OCI-LY7 (cell line): Measurements from ENCODE around the gene TAAR8. TPM values are rescaled to one million over a fixed set of nuclear protein-coding genes. Genes with fewer than 3 reads are reported as not detected.

ENCODE experiments used
- Bru-seq: library from RNA; stranded (reverse); fragments of 400-500 nt; gene quantifications from one replicate; lab custom pipeline; 2021; lab: Mats Ljungman, UMichigan
- BruChase-seq, 2 experiments: library from RNA; stranded (reverse); fragments of 400-500 nt; gene quantifications; one replicate each; lab custom pipeline; 2021; lab: Mats Ljungman, UMichigan
- BruUV-seq: library from RNA; stranded (reverse); fragments of 400-500 nt; replicated peaks from 2 replicates; lab custom pipeline; 2021; lab: Mats Ljungman, UMichigan
- CTCF ChIA-PET: fragments of 300-600 bp; sonication (Branson Sonifier 250); formaldehyde crosslinking; loops from one replicate; lab custom pipeline; 2022; ENCODE audit warnings: antibody characterized with exemption; ENCODE audit not compliant: unreplicated experiment; lab: Charles Lee
- POLR2A ChIA-PET: fragments of 300-600 bp; sonication (Branson Sonifier 250); formaldehyde crosslinking; loops from one replicate; lab custom pipeline; 2022; ENCODE audit warnings: antibody characterized with exemption; lab: Charles Lee
- DNase-seq: peaks from one replicate; pipeline ENCODE4 v3.0.0-alpha.2; 2015; ENCODE audit warnings: low spot score
- H2AFZ ChIP-seq: fragments of 200-600 bp; sonication (generic), shearing (Covaris generic); 2 replicates; pipeline ENCODE4 v1.6.1; 2014; ENCODE audit warnings: mild to moderate bottlenecking, antibody characterized with exemption, low read length, moderate library complexity
- H3K27ac ChIP-seq: fragments of 200-600 bp; sonication (generic); 2 replicates; pipeline ENCODE4 v1.5.1; 2014; ENCODE audit warnings: mixed run types, low read depth, mild to moderate bottlenecking, moderate library complexity, low read length, inconsistent platforms; ENCODE audit not compliant: poor library complexity, severe bottlenecking
- H3K36me3 ChIP-seq: fragments of 200-600 bp; sonication (generic); 2 replicates; pipeline ENCODE4 v1.6.1; 2014; ENCODE audit warnings: mild to moderate bottlenecking, antibody characterized with exemption, low read length, moderate library complexity, mixed read lengths; ENCODE audit not compliant: insufficient read depth
- H3K4me1 ChIP-seq: fragments of 200-600 bp; sonication (generic); 2 replicates; pipeline ENCODE4 v1.5.1; 2014; ENCODE audit warnings: mild to moderate bottlenecking, low read length; ENCODE audit not compliant: insufficient read depth, poor library complexity, severe bottlenecking
- H3K4me2 ChIP-seq: fragments of 200-600 bp; sonication (generic); 2 replicates; pipeline ENCODE4 v1.6.1; 2014; ENCODE audit warnings: mild to moderate bottlenecking, low read length
- H3K4me3 ChIP-seq: fragments of 200-600 bp; sonication (generic); 2 replicates; pipeline ENCODE4 v1.5.1; 2014; ENCODE audit warnings: mild to moderate bottlenecking, low read depth, low read length; ENCODE audit not compliant: poor library complexity, severe bottlenecking
- H3K79me2 ChIP-seq: fragments of 200-600 bp; sonication (generic); 2 replicates; pipeline ENCODE4 v1.6.1; 2016; ENCODE audit warnings: low read depth, mild to moderate bottlenecking, low read length, moderate library complexity, mixed read lengths; ENCODE audit not compliant: insufficient read depth
- H3K9me2 ChIP-seq: fragments of 200-600 bp; sonication (generic); 2 replicates; pipeline ENCODE4 v1.6.1; 2016; ENCODE audit warnings: mild to moderate bottlenecking, low read length, mixed read lengths; ENCODE audit not compliant: insufficient read depth
- H3K9me3 ChIP-seq: fragments of 200-600 bp; sonication (generic); 2 replicates; pipeline ENCODE4 v1.6.1; 2014; ENCODE audit warnings: mild to moderate bottlenecking, mixed run types, low read length, mixed read lengths
- H4K20me1 ChIP-seq: fragments of 200-600 bp; sonication (generic); 2 replicates; pipeline ENCODE4 v1.6.1; 2014; ENCODE audit warnings: mild to moderate bottlenecking, antibody characterized with exemption, low read length, moderate library complexity, mixed read lengths; ENCODE audit not compliant: insufficient read depth
- EZH2phosphoT487 ChIP-seq: fragments of 200-600 bp; sonication (generic); IDR thresholded peaks from 2 replicates; pipeline ENCODE4 v1.6.1; 2018; ENCODE audit warnings: low read depth, borderline replicate concordance, mild to moderate bottlenecking, mixed run types, antibody characterized with exemption, low read length, moderate library complexity, mixed read lengths
- intact Hi-C: fragments of 100-400 bp; cut with micrococcal nuclease; formaldehyde crosslinking; loops from one replicate; pipeline ENCODE4 v1.10.0; 2022; ENCODE audit not compliant: unreplicated experiment
- long read RNA-seq: library from polyadenylated mRNA; stranded (forward); transcript quantifications from one replicate; pipeline ENCODE4 v2.0.0, GENCODE V29; 2022
- total RNA-seq, 2 experiments: library from RNA; depleted of rRNA in 1 of 2; stranded (reverse); fragments of >200 nt in 1 of 2; shearing (Covaris generic) in 1 of 2; gene quantifications; 2 replicates each; pipeline ENCODE4 v1.2.3, GENCODE V29; 2014 to 2022
- TF ChIP-seq, protein P1 (sequence below): fragments of 200-600 bp; sonication (generic); conservative IDR thresholded peaks from 2 replicates; pipeline ENCODE4 v1.5.1; 2014; ENCODE audit warnings: mild to moderate bottlenecking, antibody characterized with exemption, low read length, moderate library complexity, mixed read lengths

The TAAR8 gene
- not detected in 2 replicates for total RNA-seq (2014; rRNA removed; shearing (Covaris generic))
- not detected in 2 replicates for total RNA-seq (2022)
- not detected for Bru-seq, nascent RNA
- BruChase-seq, experiment 1, labeled RNA remaining after a 6-hour chase: not detected
- not detected for BruChase-seq, experiment 2, labeled RNA remaining after a 2-hour chase
- long read RNA-seq: 0 reads

DNA sequence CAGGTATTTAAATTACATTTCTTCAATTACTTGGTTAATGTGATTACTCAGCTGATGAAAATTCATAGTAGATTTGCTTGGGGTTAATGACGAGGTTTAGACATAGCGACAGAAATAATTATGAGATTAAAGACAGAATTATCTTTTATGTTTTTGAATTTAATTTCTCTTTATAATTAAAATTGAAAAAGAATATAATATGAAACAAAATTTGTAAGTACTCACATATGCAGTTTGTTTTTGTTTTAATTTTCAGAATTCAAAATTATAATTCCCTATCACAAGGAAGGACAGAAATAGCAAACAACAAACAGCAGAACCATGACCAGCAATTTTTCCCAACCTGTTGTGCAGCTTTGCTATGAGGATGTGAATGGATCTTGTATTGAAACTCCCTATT is at the start of gene TAAR8:
Gene TAAR8 (plus strand): TSS at position 301 of the 400 bp plus-strand sequence. CDS start 21 bp downstream, at position 322.
- POLR2A ChIA-PET: interaction anchor here (0.6 to 2.0 kb wide), 3 partner anchors 9 to 96 kb away, joined by 3 to 11 read pairs (median 5); no protein-coding TSS in a partner anchor
- Histone ChIP-seq H3K4me2 (no peak within 1 kb of the TSS), H2AFZ (no peak within 1 kb of the TSS), H3K4me1 (no peaks in the 10 kb centered on the region), H4K20me1 (no peaks in the 10 kb centered on the region), H3K9me3 (no peaks in the 10 kb centered on the region), H3K79me2 (no peaks in the 10 kb centered on the region), H3K9me2 (no peaks in the 10 kb centered on the region), H3K27ac (no peak within 1 kb of the TSS), H3K36me3 (no peaks in the 10 kb centered on the region), H3K4me3 (no peak within 1 kb of the TSS)
- CTCF ChIA-PET: no interaction called here
- BruUV-seq: no TSS peak
- intact Hi-C loops: no loop called here
- no peak for DNase-seq
- TF ChIP-seq, protein P1, sequence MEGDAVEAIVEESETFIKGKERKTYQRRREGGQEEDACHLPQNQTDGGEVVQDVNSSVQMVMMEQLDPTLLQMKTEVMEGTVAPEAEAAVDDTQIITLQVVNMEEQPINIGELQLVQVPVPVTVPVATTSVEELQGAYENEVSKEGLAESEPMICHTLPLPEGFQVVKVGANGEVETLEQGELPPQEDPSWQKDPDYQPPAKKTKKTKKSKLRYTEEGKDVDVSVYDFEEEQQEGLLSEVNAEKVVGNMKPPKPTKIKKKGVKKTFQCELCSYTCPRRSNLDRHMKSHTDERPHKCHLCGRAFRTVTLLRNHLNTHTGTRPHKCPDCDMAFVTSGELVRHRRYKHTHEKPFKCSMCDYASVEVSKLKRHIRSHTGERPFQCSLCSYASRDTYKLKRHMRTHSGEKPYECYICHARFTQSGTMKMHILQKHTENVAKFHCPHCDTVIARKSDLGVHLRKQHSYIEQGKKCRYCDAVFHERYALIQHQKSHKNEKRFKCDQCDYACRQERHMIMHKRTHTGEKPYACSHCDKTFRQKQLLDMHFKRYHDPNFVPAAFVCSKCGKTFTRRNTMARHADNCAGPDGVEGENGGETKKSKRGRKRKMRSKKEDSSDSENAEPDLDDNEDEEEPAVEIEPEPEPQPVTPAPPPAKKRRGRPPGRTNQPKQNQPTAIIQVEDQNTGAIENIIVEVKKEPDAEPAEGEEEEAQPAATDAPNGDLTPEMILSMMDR: no peak

DNA sequence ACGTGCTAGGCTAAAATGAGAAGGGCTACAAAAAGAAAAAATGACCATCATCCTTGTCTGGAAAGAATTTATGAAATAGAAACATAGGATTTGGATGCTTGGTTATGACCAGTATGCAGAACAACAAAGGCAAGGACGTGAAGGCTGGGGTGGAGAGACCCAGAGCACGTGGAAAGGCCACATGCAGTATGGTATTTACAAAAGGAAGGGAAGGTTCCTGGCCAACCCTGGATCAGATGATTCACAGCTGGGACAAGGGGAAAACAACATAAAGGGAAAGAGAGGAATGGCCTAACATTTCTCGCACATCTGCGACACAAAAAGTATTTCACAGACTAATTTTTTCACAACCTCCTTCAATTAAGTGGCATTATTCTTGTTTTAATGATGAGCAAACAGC is 47.7 kb upstream of the TAAR8 start:
- Histone ChIP-seq H4K20me1 (peaks cover 34% of the 10 kb centered on the region; the same call in 1 of the 2 replicates), H3K4me3 (no peak overlapping the region), H2AFZ (no peak overlapping the region), H3K27ac (peak overlapping the region; percentile 52), H3K4me1 (peaks cover 90% of the 10 kb centered on the region), H3K9me2 (no peaks in the 10 kb centered on the region), H3K4me2 (peak overlapping the region; percentile 63), H3K9me3 (no peaks in the 10 kb centered on the region), H3K79me2 (peaks cover 100% of the 10 kb centered on the region), H3K36me3 (peaks cover 98% of the 10 kb centered on the region)
- ChIA-PET CTCF (no interaction called here), POLR2A (interaction anchor here (0.7 to 1.0 kb wide), 2 partner anchors 8 to 12 kb away, joined by 3 read pairs; partner anchors contain the start of gene STX7)
- TF ChIP-seq EZH2phosphoT487: no peak
- TF ChIP-seq, protein P1: no peak
- no TSS peak for BruUV-seq
- intact Hi-C loops: loop anchor here (5.0 kb wide), 1 partner anchor 1448 kb away; the partner anchor contains the start of gene TBPL1
- DNase-seq: no peak

- ChIA-PET CTCF (no interaction called here), POLR2A (interaction anchor here (0.7 kb wide), 1 partner anchor 12 kb away, joined by 3 read pairs; no protein-coding TSS in a partner anchor)
- H4K20me1 ChIP-seq: peaks cover 35% of the 10 kb centered on the region; the same call in 1 of the 2 replicates
- TF ChIP-seq, protein P1: no peak
- no peak for TF ChIP-seq EZH2phosphoT487
- H3K27ac ChIP-seq: peak overlapping the region; percentile 52
- H3K4me2 ChIP-seq: peak overlapping the region; percentile 63
- peaks cover 100% of the 10 kb centered on the region for H3K79me2 ChIP-seq
- DNase-seq: no peak
- BruUV-seq: no TSS peak
- peaks cover 90% of the 10 kb centered on the region for H3K4me1 ChIP-seq
- H3K9me2 ChIP-seq: no peaks in the 10 kb centered on the region
- intact Hi-C loops: no loop called here
- no peak overlapping the region for H2AFZ ChIP-seq
- peaks cover 98% of the 10 kb centered on the region for H3K36me3 ChIP-seq
- H3K9me3 ChIP-seq: no peaks in the 10 kb centered on the region
- H3K4me3 ChIP-seq: peak overlapping the region; percentile 14
Observed at GRCh38 chr6:132505158-132505557, 47.3 kb upstream of the TAAR8 start.
